Activated CD4-positive, alpha-beta T cell treated with anti-CD3 and anti-CD28 coated beads for 4 hours (primary cell): ENCODE measurements around the gene ZNF506.
"Not testable (repeated sequence)": the region's sequence is repeated elsewhere in the genome, so short reads cannot be mapped to it uniquely, and the experiment has no call there.

Experiments
- DNase-seq, 2 donors: peaks; one replicate each; pipeline ENCODE4 v3.0.0-alpha.2; 2020

The ZNF506 gene

DNA sequence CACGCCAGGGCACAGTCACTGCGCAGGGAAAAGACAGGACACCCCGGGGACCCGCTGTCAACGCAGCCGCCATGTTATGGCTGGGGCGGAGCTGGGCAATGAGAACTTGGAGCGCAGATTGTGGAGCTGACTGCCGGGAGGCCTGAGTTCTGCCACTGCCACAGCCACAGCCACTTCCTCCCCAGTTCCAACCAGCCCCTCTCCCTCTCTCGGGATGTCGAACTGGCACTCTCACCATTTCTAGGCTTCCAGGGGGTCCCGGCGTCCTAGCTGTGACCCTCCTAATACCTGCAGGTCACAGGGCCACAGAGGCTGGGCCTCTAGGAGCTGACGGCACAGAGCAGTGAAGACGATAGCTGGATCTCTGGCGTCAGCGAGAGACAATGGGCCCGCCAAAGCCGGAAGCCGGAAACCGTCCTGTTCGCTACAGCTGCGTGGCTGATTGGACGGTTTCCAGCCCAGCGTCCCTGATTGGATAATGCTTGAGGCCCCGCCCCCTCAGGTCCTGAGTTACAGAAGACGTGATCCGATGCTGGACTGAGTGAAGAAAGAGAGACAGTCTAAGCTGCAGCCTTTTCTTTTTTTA, at the start of gene ZNF506:
TSS of gene ZNF506 (minus strand) at position 385 of the 586 bp plus-strand sequence. CDS start at position 238, 147 bp downstream.
- DNase-seq: peak; percentile 97 to 98

DNA sequence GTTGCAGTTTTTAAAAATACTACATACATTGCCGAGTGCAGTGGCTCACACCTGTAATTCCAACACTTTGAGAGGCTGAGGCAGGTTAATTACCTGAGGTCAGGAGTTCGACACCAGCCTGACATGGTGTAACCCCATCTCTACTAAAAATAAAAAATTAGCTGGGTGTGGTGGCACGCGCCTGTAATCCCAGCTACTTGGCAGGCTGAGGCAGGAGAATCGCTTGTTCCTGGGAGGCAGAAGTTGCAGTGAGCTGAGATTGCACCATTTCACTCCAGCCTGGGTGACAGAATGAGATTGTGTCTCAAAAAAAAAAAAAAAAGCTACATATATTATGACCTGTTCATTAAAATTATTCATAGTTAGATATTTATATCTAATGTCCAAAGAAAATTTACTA, 48.5 kb upstream of the ZNF506 start:
- DNase-seq: not testable (repeated sequence)

DNA sequence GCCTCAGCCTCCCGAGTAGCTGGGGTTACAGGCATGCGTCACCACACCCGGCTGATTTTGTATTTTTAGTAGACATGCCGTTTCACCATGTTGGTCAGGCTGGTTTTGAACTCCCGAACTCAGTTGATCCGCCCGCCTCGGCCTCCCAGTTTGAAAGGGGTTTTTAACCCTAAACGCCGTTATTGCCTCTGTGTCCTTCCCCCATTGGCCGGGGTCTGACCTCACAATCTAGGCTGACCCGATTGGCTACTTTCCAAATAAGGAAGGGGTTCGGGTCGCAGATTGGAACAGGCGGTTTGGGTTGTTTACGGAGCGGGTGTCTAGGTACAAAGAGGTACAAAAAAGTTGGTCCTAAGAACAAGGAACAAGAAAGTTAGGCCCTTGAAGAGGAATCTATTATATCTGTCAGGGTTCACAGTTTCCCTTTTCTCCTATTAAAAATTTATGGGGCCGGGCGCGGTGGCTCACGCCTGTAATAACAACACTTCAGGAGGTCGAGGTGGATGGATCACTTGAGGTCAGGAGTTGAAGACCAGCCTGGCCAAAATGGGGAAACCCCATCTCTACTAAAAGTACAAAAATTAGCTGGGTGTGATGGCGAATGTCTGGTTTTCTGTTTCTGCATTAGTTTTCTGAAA, 45.2 kb upstream of the ZNF506 start:
- DNase-seq: peak; percentile 19 to 27

DNA sequence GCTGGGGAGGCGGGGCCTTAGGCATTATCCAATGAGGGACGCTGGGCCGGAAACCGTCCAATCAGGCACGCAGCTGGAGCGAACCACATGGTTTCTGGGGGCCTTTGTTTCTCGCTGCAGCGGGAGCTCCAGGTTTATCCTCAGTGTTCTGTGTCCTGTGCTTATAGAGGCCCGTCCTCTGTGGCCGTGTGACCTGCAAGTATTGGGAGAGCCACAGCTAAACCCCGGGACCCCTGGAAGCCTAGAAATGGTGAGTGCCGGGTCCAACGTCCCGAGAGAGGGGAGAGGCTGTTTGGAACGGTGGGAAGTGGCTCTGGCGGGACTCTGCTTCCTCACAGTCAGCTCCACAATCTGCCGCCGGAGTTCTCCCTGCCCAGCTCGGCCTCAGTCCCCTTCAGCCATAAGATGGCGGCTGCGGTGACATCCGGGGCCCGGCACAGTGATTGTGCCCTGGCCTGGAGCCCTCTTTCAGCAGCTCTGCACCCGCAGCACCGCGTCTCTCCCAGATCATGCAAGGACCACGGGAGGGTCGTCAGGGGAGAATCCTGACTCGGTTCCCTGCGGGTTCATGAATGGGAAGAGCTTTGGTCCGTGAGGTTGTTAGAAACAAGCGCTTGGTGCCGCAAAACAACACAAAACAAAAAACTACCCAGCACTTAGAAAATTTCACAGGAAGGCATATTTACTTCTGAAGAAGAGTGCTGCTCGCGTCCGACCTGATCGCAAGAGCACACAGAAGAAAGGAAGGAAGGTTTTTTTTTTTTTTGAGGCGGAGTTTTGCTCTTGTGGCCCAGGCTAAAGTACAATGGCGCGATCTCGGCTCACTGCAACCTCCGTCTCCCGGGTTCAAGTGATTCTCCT, 44.4 kb upstream of the ZNF506 start, which contains the start of gene ZNF253:
TSS of gene ZNF253 (plus strand) at position 133 of the 861 bp plus-strand sequence. CDS start at position 248, 115 bp downstream.
- peak; percentile 93 to 95 for DNase-seq

DNA sequence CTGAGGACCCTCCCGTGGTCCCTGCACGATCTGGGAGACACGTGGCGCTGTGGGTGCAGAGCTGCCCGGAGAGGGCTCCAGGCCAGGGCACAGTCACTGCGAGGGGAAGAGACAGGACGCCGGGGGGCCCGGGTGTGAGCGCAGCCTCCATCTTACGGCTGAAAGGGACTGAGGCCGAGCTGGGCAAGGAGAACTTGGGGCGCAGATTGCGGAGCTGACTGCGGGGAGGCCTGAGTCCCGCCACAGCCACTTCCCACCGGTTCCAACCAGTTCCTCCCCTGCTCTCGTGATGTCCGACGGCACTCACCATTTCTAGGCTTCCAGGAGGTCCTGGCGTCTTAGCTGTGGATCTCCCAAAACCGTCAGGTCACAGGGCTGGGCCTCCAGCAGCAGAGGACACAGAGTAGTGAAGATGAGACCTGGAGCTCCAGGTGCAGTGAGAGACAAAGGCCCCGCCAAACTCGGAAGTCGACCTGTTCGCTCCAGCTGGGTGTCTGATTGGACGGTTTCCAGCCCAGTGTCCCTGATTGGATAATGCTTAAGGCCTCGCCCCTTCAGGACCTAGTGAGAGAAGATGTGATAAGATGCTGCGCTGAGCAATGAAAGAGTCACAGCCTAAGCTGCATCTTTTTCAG, 39.3 kb upstream of the ZNF506 start:
- peak; percentile 8 to 56 for DNase-seq

DNA sequence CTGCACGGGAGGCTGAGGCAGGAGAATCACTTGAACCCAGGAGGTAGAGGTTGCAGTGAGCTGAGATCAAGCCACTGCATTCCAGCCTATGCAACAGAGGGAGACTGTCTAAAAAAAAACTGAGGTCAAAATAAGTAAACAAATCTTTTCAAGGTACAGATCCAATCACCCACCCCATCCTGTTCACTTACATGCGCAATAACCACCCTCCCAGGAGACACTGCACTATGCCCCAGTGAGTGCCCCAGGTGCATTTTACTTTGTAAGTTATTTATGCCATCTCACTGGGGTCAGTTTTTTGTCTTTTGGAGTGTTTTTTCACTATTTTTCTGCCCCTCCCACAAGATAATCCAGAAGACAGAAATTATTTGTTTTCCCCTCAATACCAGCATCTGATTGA, 37.2 kb upstream of the ZNF506 start:
- DNase-seq: no peak

DNA sequence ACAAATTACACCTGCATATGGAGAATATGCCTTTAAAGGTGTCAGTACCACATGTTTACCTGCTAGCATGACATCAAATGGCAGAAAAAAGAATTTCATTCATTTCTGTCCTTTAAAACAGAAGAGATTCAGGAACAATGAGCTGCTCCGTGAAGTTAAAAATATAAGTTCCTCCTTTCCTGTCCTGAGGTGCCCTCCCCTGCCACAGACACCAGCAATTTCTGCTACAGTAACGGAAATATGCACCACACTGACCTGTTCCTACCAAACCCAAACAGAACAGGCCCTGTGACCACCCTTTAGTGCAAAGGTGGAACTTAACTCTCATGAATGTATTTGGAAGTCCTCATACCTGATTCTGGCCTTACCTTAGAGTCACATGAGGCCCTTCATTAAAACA, 30.2 kb upstream of the ZNF506 start:
- DNase-seq: not testable (repeated sequence)

DNA sequence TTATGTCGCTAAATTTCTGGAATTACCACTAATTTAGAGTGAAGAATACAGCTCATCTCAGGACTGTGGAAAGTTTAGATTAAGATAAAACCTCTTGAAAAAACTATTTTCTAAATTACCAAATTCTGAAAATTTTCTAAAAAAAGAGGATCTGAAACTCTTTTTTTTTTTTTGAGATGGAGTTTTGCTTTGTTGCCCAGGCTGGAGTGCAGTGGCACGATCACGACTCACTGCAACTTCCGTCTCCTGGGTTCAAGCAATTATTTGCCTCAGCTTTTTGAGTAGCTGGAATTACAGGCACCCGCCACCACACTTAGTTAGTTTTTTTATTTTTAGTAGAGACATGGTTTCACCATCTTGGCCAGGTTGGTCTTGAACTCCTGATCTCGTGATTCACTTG, 27.5 kb upstream of the ZNF506 start:
- no peak for DNase-seq

DNA sequence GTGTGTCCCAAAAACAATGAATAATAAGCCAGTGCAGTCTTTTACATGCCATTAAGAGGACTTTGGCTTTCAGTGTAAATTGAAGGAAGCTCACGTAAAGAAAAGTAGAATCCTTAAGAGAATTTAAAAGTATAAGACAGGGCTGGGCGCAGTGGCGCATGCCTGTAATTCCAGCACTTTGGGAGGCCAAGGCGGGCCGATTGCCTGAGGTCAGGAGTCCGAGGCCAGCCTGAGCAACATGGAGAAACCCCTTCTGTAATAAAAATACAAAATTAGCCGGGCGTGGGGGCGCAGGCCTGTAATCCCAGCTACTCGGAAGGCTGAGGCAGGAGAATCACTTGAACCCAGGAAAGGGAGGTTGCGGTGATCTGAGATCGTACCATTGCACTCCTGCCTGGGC, 26.2 kb upstream of the ZNF506 start:
- DNase-seq: no peak

DNA sequence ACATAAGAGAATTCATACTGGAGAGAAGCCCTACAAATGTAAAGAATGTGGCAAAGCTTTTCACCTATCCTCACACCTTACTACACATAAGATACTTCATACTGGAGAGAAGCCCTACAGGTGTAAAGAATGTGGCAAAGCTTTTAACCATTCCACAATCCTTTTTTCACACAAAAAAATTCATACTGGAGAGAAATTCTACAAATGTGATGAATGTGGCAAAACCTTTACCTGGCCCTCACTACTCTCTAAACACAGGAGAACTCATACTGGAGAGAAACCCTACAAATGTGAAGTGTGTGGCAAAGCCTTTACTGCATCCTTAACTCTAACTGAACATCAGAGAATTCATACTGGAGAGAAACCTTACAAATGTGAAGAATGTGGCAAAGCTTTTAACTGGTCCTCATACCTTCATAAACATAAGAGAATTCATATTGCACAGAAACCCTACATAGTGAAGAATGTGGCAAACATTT, 14.0 kb upstream of the ZNF506 start:
- no peak for DNase-seq

DNA sequence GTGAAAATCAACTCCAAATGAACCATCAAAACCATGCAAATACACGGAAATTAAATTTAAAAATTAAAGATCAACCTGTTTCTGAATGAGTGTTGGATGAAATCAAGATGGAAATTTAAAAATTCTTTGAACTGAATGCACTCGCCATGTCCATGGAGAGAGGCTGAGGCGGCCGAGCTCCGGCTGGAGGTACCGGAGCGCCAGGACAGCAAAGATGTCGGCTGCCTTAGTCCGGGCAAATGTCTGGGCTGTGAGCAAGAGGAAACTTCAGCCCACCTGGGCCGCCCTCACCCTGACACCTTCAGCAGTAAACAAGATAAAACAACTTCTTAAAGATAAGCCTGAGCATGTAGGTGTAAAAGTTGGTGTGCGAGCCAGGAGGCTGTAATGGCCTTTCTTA, 5.3 kb upstream of the ZNF506 start:
- no peak for DNase-seq

DNA sequence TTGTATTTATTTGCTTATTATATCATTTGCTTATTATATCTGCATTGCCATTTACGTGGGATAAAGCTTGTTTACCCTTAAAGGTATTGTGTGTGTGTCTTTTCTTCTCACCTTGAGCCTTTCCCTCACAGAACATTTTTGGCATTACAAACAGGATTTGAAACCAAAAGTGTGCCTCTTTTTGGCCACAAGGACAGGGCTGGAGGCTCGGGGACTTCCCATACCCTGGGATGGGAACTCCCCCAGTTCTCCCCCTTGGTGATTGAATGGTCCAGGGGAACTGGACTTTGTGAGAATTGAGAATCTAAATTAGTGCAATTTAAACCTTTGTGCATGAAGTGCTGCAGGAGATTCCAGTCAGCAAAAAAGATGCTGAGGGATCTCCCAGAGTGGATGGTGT, 2.4 kb upstream of the ZNF506 start:
- DNase-seq: no peak

DNA sequence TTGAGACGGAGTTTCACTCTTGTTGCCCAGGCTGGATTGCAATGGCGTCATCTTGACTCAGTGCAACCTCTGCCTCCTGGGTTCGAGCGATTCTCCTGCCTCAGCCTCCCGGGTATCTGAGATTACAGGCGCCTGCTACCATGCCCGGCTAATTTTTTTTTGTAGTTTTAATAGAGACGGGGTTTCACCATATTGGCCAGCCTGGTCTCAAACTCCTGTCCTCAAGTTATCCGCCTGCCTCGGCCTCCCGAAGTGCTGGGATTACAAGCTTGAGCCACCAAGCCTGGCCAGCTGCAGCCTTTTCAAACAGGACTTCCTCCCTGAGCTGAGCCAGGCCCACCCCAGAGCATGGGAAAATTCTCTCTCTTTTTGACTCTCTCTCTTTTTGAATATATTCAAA, 426 bp upstream of the ZNF506 start:
- peak in 1 of 2 donors; percentile 6 for DNase-seq

DNA sequence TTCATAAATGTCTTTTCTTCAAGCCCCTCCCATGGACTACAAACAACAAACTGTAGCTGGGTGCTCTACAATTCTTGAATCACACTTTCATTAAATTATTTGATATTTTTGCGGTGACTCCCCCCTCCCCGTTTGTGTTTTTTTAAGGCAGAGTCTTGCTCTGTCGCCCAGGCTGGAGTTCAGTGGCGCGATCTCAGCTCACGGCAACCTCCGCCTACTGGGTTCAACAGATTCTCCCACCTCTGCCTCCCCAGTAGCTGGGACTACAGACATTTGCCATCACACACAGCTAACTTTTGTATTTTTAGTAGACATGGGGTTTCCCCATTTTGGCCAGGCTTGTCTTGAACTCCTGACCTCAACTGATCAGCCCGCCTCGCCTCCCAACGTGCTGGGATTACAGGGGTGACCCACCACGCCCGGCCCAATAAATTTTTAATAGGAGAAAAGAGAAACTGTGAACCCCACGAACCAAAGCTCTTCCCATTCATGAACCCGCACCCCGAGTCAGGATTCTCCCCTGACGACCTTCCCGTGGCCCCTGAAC, 703 bp downstream of the ZNF506 start:
- DNase-seq: no peak

DNA sequence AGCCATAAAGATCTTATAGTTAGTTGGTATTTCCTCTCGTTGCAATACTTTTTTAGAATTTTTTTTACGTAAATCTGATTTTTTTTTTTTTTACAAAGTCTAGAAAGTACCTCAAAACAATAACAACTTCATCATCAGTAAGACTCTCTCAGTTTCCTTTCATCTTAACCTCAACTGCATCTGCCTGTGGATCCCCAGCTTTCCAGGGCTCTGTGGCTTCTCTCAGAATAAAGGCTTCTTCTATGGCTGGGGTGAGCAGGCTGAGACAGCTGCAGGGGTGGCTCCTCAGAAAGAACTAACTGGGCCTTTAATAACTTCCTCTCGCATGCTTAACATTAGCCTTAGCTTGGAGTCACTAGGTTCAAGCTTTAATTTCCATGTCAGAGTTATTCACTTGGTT, 4.2 kb downstream of the ZNF506 start:
- peak; percentile 35 to 40 for DNase-seq

DNA sequence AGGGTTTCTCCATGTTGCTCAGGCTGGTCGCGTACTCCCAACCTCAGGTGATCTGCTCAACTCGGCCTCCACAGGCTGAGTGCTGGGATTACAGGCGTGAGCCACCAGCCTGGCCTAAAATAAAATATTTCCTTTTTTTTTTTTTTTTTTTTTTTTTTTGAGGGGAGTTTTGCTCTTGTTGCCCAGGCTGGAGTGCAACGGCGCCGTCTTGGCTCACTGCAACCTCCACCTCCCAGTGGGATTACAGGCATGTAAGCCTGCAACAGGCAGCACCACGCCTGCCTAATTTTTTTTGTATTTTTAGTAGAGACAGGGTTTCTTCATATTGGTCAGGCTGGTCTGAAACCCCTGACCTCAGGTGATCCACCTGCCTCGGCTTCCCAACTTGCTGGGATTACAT, 4.9 kb downstream of the ZNF506 start:
- no peak for DNase-seq

DNA sequence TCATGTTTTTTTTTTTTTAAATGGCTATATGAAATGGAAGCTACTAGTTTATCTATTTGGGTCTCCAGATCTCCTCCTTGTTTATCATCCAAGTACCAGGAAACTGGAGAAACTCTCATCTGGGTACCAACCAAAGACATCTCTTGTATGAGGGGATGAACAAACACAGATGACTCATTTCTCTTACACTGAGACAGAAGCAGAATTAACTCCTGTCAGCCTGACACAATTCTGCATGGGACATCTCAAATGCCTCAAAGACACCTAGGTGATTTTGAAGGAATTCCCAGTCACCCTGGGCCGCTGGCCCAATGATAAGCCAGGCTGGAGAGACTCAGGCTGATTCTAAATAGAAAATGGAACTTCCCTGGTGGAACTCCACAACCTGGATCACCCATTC, 9.6 kb downstream of the ZNF506 start:
- not testable (repeated sequence) for DNase-seq

DNA sequence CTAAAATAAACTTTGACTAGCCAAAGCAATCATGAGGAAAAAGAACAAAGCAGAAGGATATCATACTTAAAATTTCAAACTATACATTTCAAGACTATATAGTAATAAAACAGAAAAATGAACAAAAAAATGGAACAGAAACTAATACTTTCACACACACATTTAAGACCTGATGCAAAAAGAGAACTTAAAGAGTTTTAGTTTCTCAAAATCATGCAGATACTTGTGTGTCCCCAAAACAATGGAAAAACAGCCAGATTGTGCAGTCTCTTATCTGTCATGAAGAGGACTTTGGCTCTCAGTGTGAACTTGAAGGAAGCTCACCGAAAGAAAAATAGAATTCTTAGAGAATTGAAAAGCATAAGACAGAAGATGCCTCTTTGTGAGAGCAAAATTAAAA, 16.1 kb downstream of the ZNF506 start:
- no peak for DNase-seq

DNA sequence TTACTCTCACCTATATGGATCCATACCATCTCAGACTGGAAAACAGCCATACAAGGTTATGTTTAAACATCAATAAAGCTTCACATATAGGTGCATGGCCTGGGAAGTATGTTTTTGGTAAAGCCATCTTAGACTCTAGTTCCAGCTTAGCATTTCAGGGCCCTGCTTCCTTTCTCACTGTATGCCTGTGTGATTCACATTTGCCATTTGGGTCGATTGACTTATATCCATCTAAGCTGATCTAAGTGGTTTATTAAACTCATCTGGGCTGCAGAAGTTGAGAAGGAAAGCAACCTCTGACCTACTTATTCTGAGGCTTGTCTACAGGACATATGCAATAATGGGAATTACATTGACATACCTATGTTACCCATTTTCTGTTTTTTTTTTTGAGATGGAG, 33.5 kb downstream of the ZNF506 start:
- no peak for DNase-seq

DNA sequence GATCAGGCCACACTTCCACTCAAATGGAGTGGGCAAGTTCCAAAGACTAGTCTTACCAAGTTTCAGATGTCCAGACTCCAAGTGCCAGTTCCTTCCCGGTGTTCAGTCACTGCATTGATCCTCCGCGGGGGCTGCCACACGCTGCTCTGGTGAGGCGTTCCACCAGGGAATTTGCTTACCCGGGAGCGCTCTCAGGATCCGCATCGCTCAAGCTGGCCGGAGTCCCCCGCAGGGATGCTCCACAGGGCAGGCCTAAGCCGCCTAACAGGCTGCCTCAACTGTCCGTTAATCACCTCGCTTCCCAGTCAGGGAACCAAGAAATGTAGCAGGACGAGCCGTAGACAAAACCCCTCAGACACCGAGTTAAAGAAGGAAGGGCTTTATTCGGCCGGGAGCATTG, 36.1 kb downstream of the ZNF506 start:
- DNase-seq: not testable (repeated sequence)

DNA sequence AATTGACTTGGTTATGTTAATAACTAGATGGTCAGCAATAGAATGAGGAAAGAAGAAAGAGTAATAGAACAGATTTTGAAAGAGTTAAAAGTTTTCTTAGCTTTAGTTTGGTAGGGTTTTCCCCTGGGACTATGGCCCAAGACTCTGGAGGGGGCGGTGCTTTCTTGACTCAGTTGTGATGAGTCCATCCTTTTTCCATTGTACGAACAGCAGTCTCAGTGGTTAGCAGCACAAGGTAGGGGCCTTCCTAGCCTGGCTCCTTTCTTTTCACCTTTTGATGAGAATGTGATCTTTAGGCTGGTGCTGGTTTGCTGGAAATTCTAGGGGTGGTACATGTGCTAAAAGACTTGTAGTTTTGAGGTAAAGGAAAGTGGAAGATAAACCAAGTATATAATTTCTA, 38.8 kb downstream of the ZNF506 start:
- peak; percentile 34 to 43 for DNase-seq

DNA sequence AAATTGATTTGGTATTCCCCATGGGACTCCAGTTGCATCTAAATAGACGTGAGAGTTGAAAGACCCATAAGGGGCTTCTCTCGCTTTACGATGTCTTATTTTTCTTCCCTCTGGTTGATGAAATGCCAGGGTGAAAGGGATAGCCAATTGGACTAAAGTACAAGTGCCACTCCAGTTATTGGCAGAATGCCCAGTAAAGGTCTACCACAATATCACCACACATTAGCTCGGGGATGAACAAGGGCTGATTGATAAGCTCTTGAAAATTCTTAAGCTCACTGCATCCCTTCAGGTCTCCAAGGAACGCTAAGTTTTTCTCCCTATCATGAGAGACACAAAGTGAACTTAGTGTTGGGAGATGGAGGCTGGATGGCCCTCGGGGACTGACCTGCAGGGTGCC, 39.8 kb downstream of the ZNF506 start:
- DNase-seq: not testable (repeated sequence)

DNA sequence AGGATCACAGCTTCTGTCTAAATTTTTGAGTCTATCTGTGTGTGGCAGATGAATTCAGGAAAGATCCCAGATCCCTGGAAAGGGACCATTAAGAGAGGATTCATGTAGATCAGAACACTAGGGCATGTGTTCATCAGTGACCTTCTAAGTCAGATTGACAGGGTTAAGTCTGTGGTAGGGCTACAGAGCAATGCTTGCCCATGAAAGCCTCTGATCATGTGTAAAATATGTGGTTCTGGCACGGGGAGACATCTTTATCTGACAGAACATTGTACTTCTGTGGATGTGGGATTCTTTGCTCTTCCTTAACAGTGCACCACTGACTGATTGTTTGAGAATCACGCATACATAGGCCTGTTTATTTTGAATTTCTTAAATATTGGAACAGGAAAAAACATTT, 42.9 kb downstream of the ZNF506 start:
- no peak for DNase-seq
